Peyer's patch (tissue), 4 donors: Measurements from ENCODE around the gene XRCC1. TPM values are rescaled to one million over a fixed set of nuclear protein-coding genes. Genes with fewer than 3 reads are reported as not detected.

Experiments used
- DNase-seq, 3 donors: peaks; one replicate each; pipeline ENCODE4 v3.0.0-alpha.2; 2017 to 2019
- H3K27ac ChIP-seq, 4 donors: fragments of 200-600 bp; sonication (generic); one replicate each; pipeline ENCODE4 v1.5.1; 2016 to 2019
- H3K27me3 ChIP-seq, 2 donors: fragments of 200-600 bp; sonication (generic); one replicate each; pipeline ENCODE4 v1.5.1; 2019
- H3K36me3 ChIP-seq, 3 donors: fragments of 200-600 bp; sonication (generic); one replicate each; pipeline ENCODE4 v1.5.1; 2016 to 2019
- H3K4me1 ChIP-seq, 4 donors: fragments of 200-600 bp; sonication (generic); one replicate each; pipeline ENCODE4 v1.5.1; 2016 to 2019
- H3K4me3 ChIP-seq, 4 donors: fragments of 200-600 bp; sonication (generic); 1 replicate in 3 of 4; 2 replicates in 1 of 4; pipeline ENCODE4 v1.5.1; 2016 to 2019; ENCODE audit warnings: mild to moderate bottlenecking in 1 of 4
- H3K9me3 ChIP-seq, 4 donors: fragments of 200-600 bp; sonication (generic); one replicate each; pipeline ENCODE4 v1.5.1; 2016 to 2019; ENCODE audit warnings: mild to moderate bottlenecking in 1 of 4
- POLR2A ChIP-seq, 2 donors: fragments of 450-650 bp; IDR thresholded peaks; one replicate each; pipeline ENCODE4 v1.5.1; 2017; ENCODE audit warnings: antibody characterized with exemption in 2 of 2, mild to moderate bottlenecking in 2 of 2, moderate library complexity in 2 of 2
- total RNA-seq, 4 donors: library from RNA; depleted of rRNA; stranded (reverse); fragments of >200 nt; gene quantifications; one replicate each; pipeline ENCODE4 v1.1.0, GENCODE V29; 2016
- TF ChIP-seq, protein P1 (sequence below), 6 experiments: fragments of 450-650 bp in 4 of 6; fragments of 200-600 bp in 2 of 6; sonication (generic) in 1 of 6; IDR thresholded peaks; one replicate each; pipeline ENCODE4 v1.5.1; 2017 to 2019; ENCODE audit warnings: antibody characterized with exemption in 6 of 6, mild to moderate bottlenecking in 3 of 6, moderate library complexity in 1 of 6

Gene XRCC1
- total RNA-seq, 4 donors from 2014 or later = 18.4 to 49.5 (median 22.2) TPM

- Histone ChIP-seq H3K4me3 (peak within 1 kb of the TSS; percentile 66 to 72 (median 70)), H3K4me1 (peaks cover 0 to 29% (median 5%) of the 10 kb centered on the region in 4 donors), H3K9me3 (no peaks in the 10 kb centered on the region), H3K27ac (peak within 1 kb of the TSS; percentile 82 to 88 (median 85)), H3K27me3 (no peaks in the 10 kb centered on the region), H3K36me3 (peaks cover 0 to 24% (median 0%) of the 10 kb centered on the region in 3 donors)
- DNase-seq = peak; percentile 62 to 76 (median 74)
- TF ChIP-seq, protein P1, sequence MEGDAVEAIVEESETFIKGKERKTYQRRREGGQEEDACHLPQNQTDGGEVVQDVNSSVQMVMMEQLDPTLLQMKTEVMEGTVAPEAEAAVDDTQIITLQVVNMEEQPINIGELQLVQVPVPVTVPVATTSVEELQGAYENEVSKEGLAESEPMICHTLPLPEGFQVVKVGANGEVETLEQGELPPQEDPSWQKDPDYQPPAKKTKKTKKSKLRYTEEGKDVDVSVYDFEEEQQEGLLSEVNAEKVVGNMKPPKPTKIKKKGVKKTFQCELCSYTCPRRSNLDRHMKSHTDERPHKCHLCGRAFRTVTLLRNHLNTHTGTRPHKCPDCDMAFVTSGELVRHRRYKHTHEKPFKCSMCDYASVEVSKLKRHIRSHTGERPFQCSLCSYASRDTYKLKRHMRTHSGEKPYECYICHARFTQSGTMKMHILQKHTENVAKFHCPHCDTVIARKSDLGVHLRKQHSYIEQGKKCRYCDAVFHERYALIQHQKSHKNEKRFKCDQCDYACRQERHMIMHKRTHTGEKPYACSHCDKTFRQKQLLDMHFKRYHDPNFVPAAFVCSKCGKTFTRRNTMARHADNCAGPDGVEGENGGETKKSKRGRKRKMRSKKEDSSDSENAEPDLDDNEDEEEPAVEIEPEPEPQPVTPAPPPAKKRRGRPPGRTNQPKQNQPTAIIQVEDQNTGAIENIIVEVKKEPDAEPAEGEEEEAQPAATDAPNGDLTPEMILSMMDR (IDR thresholded peaks at IDR 0.05) = peak in 2 of 6 experiments; percentile 1 to 20
- no peak for TF ChIP-seq POLR2A (IDR thresholded peaks at IDR 0.05)
Measured at GRCh38 chr19:43504426-43505185, 70.7 kb downstream of the XRCC1 start, which contains the start of gene PHLDB3. TSS of gene PHLDB3 (minus strand) at chr19:43504746. CDS start at chr19:43504118, 628 bp downstream.

DNA sequence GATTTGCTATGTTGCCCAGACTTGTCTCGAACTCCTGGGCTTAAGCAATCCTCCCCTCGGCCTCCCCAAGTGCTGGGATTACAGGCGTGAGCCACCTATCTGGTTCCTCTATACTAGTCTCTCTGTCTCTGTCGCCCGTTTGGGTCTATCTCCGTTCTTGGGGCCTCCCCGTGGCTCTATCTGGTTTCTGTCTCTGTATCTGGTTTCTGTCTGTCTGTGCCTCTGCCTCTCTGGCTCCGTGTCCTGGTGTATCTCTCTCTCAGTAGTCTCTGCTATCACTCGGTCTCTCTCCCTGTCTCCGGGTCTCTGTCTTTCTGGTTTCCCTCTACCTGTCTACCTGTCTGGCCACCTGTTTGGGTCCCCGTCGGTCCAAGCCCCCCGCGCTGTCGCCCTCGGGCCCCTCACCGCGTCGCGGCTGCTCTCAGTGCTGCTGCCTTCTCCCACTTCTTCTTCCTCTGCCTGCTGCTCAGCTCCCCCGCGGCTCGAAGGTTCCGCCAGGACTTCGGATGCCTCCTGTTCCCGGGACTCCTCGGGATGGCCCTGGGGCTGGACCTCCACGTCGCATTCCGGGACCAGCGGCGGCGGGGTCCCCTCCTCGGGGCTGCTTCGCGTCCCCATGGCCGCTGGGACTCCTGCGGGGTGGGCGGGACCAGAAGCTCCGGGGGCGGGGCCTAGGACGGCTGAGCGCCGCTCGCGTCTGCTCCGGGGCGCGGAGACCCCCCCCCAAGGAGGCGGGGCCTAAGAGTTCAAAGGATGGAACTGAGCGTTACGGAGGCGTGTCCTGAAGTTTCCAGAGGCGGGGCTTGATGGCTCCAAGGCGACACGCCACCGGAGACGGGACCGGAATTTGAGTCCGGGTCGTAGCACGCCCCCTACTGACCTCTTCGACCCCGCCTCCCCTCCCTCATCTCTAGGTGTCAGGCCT is 71.6 kb downstream of the XRCC1 start:
- peak in 1 of 2 donors; percentile 25 for TF ChIP-seq POLR2A (IDR thresholded peaks at IDR 0.05)
- TF ChIP-seq, protein P1 (IDR thresholded peaks at IDR 0.05) = peak in 2 of 6 experiments; percentile 4 to 22
- Histone ChIP-seq H3K4me3 (peak overlapping the region; percentile 66 to 72 (median 70)), H3K27me3 (no peaks in the 10 kb centered on the region), H3K36me3 (peaks cover 0 to 15% (median 0%) of the 10 kb centered on the region in 3 donors), H3K9me3 (no peaks in the 10 kb centered on the region), H3K27ac (peak overlapping the region; percentile 82 to 88 (median 85)), H3K4me1 (peaks cover 0 to 37% (median 5%) of the 10 kb centered on the region in 4 donors)
- DNase-seq = peak; percentile 99 to 100 (median 100)

- no peak overlapping the region for H3K4me3 ChIP-seq
- H3K4me1 ChIP-seq = peaks cover 0 to 42% (median 5%) of the 10 kb centered on the region in 4 donors
- no peak overlapping the region for H3K27ac ChIP-seq
- no peaks in the 10 kb centered on the region for H3K27me3 ChIP-seq
- no peaks in the 10 kb centered on the region for H3K9me3 ChIP-seq
- peaks cover 0 to 11% (median 0%) of the 10 kb centered on the region in 3 donors for H3K36me3 ChIP-seq
- no peak for TF ChIP-seq POLR2A (IDR thresholded peaks at IDR 0.05)
- TF ChIP-seq, protein P1 (IDR thresholded peaks at IDR 0.05) = no peak
- DNase-seq = no peak
Measured at GRCh38 chr19:43502419-43502976, 72.8 kb downstream of the XRCC1 start.

DNA sequence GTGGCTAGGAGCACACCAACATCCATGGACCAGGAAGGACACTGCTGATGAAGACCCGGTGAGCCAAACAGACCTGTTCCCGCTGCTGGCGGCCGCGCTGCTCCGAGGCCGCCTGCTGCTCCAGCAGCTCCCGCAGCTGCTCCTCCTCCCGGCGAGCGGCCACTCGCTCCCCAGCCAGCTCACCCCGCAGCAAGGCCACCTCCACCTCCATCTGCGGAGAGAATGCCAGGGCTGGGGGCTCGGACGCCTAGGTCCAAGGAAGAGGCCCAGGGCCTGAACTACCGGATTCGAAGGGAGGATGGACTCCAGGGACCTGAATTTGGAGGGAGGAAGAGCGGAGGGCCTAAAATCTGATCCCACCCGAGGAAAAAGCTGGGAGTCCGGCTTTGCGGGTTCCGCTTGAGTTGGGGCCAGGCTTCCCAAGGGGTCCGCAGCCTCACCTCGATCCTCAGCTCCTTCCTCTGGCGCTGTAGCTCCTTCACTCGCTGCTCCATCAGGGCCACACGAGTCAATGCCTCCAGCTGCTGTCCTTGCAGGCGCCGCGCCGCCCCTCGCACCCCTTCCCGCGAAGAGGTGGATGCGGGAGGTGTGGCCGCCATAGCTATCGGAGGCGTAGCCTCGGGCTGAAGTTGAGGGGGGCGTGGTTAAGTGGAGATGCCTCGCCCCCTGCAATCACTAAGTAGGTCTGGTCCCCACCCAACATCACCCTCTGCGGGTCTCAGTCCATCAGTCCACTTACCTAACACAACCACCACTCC is 73.5 kb downstream of the XRCC1 start:
- H3K4me3 ChIP-seq = peak overlapping the region in 1 of 4 donors; percentile 0
- DNase-seq = no peak
- H3K4me1 ChIP-seq = peaks cover 0 to 42% (median 5%) of the 10 kb centered on the region in 4 donors
- H3K27me3 ChIP-seq = no peaks in the 10 kb centered on the region
- peaks cover 0 to 18% (median 0%) of the 10 kb centered on the region in 3 donors for H3K36me3 ChIP-seq
- no peaks in the 10 kb centered on the region for H3K9me3 ChIP-seq
- H3K27ac ChIP-seq = no peak overlapping the region
- TF ChIP-seq, protein P1 (IDR thresholded peaks at IDR 0.05) = no peak
- TF ChIP-seq POLR2A (IDR thresholded peaks at IDR 0.05) = no peak
